ENCODE measurements around the gene KY. TPM values are rescaled to one million over a fixed set of nuclear protein-coding genes. Genes with fewer than 3 reads are reported as not detected.

The KY gene
- total and polyA plus RNA-seq, 4 experiments from 2014 or later, result not detected

DNA sequence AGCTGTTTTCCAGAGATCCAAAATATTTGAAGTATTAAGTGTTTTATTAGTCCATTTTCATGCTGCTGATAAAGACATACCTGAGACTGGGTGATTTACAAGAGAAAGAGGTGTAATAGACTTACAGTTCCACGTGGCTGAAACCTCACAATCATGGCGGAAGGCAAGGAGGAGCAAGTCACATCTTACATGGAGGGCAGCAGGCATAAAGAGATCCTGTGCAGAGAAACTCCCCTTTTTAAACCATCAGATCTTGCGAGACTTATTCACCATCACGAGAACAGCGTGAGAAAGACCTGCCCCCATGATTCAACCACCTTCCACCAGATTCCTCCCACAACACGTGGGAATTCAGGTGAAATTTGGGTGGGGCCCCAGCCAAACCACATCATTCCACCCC is 82.0 kb downstream of the KY start:
- H3K4me3 Mint-ChIP-seq, result no peak overlapping the region
- H3K27ac ChIP-seq (ENCODE audit: low read depth, low read length), result no peak overlapping the region
- CTCF ChIA-PET (ENCODE audit: partially characterized antibody), result no interaction called here
- H3K4me1 ChIP-seq (ENCODE audit: insufficient read depth, low read length), result no peaks in the 10 kb centered on the region
- H3K36me3 Mint-ChIP-seq, result peaks cover 6 to 7% of the 10 kb centered on the region in 2 donors
- no peak for DNase-seq
- no peak overlapping the region for H3K4me3 ChIP-seq (ENCODE audit: low read length in 2 of 2)
- POLR2A ChIA-PET (ENCODE audit: partially characterized antibody), result no interaction called here
- no peaks in the 10 kb centered on the region for H3K27me3 Mint-ChIP-seq
- no peaks in the 10 kb centered on the region for H3K36me3 ChIP-seq (ENCODE audit: insufficient read depth, low read length)
- peaks cover 2 to 52% (median 32%) of the 10 kb centered on the region in 8 donors for H3K9me3 Mint-ChIP-seq
- H3K4me1 Mint-ChIP-seq, result no peaks in the 10 kb centered on the region
- no peak overlapping the region for H3K27ac Mint-ChIP-seq
- H3K27me3 ChIP-seq (ENCODE audit: insufficient read depth, low read length), result no peaks in the 10 kb centered on the region
- no peaks in the 10 kb centered on the region for H3K9me3 ChIP-seq (ENCODE audit: control insufficient read depth in 1 of 2, low read length in 2 of 2)
- intact Hi-C loops (cut with micrococcal nuclease), result no loop called here

DNA sequence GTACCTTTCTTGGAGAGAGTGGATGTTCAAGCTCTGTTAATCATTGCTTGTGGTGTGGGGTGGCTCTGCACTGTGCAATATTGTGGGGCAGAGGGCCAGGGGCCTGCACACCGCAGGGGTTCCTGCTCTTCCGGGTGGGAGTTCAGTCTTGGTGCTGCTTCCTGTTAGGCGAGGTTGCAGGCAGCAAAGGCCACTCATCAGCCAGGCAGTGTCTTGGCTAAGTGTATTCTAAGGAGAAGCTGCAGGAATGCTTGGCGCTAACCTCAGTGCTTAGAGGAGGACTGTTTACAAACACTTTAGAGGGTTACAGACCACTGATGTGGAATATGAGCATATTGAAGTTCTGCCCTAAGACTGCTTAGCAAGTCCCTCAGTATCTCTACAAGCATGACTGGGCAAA is 83.2 kb downstream of the KY start:
- Histone ChIP-seq H3K27me3 (ENCODE audit: insufficient read depth, low read length) (no peaks in the 10 kb centered on the region), H3K36me3 (ENCODE audit: insufficient read depth, low read length) (no peaks in the 10 kb centered on the region), H3K4me3 (ENCODE audit: low read length in 2 of 2) (no peak overlapping the region), H3K9me3 (ENCODE audit: control insufficient read depth in 1 of 2, low read length in 2 of 2) (no peaks in the 10 kb centered on the region), H3K4me1 (ENCODE audit: insufficient read depth, low read length) (no peaks in the 10 kb centered on the region), H3K27ac (ENCODE audit: low read depth, low read length) (no peak overlapping the region)
- Mint-ChIP-seq H3K27ac (no peak overlapping the region), H3K27me3 (no peaks in the 10 kb centered on the region), H3K4me1 (no peaks in the 10 kb centered on the region), H3K9me3 (peaks cover 2 to 41% (median 26%) of the 10 kb centered on the region in 8 donors), H3K36me3 (peaks cover 14 to 16% of the 10 kb centered on the region in 2 donors), H3K4me3 (no peak overlapping the region)
- CTCF ChIA-PET (ENCODE audit: partially characterized antibody), result no interaction called here
- POLR2A ChIA-PET (ENCODE audit: partially characterized antibody), result no interaction called here
- intact Hi-C loops (cut with micrococcal nuclease), result no loop called here
- DNase-seq, result no peak

DNA sequence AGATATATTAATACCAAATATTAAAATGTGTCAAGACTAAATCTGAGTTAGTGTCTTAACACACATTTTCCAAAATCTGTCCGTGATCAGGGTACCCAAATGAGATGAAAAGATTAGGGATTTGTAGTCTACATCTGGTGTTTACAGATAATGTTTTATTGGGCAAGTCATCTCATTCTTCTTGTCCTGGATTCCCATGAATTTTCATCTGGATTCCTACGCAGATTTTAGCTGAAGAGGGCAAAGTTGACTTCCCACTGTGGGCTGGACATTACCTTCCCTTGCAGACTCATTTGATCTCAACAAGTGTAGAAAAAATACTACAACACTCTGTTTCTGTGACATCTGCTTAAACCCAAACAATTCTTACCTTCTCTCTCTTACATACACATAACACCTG is 85.8 kb downstream of the KY start:
- H3K27me3 Mint-ChIP-seq, result no peaks in the 10 kb centered on the region
- DNase-seq, result no peak
- ChIA-PET POLR2A (ENCODE audit: partially characterized antibody) (no interaction called here), CTCF (ENCODE audit: partially characterized antibody) (no interaction called here)
- H3K9me3 ChIP-seq (ENCODE audit: control insufficient read depth in 1 of 2, low read length in 2 of 2), result no peaks in the 10 kb centered on the region
- no peak overlapping the region for H3K27ac ChIP-seq (ENCODE audit: low read depth, low read length)
- H3K36me3 Mint-ChIP-seq, result peaks cover 35 to 42% of the 10 kb centered on the region in 2 donors
- H3K9me3 Mint-ChIP-seq, result peaks cover 0 to 18% (median 11%) of the 10 kb centered on the region in 8 donors
- no peak overlapping the region for H3K4me3 Mint-ChIP-seq
- H3K27me3 ChIP-seq (ENCODE audit: insufficient read depth, low read length), result no peaks in the 10 kb centered on the region
- no peaks in the 10 kb centered on the region for H3K4me1 Mint-ChIP-seq
- no peaks in the 10 kb centered on the region for H3K36me3 ChIP-seq (ENCODE audit: insufficient read depth, low read length)
- no peaks in the 10 kb centered on the region for H3K4me1 ChIP-seq (ENCODE audit: insufficient read depth, low read length)
- H3K27ac Mint-ChIP-seq, result no peak overlapping the region
- H3K4me3 ChIP-seq (ENCODE audit: low read length in 2 of 2), result no peak overlapping the region
- intact Hi-C loops (cut with micrococcal nuclease), result no loop called here

DNA sequence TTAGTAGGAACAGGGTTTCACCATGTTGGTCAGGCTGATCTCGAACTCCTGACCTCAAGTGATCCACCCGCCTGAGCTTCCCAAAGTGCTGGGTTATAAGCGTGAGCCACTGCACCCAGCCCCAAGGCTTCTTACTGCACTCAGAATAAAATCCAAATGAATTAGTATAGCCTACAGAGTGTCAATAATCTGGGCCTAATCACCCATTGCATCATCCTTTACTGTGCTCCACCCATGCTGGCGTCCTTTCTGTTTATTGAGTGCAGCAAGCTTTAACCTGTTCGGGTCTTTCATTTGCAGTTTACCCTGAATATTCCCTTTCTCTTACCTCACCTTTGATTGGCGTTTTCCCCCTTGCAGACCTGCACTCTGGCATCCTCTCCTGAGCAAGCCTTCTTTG is 87.2 kb downstream of the KY start:
- Histone ChIP-seq H3K27me3 (ENCODE audit: insufficient read depth, low read length) (no peaks in the 10 kb centered on the region), H3K9me3 (ENCODE audit: control insufficient read depth in 1 of 2, low read length in 2 of 2) (no peaks in the 10 kb centered on the region), H3K4me3 (ENCODE audit: low read length in 2 of 2) (no peak overlapping the region), H3K36me3 (ENCODE audit: insufficient read depth, low read length) (no peaks in the 10 kb centered on the region), H3K27ac (ENCODE audit: low read depth, low read length) (no peak overlapping the region), H3K4me1 (ENCODE audit: insufficient read depth, low read length) (no peaks in the 10 kb centered on the region)
- ChIA-PET POLR2A (ENCODE audit: partially characterized antibody) (no interaction called here), CTCF (ENCODE audit: partially characterized antibody) (no interaction called here)
- DNase-seq, result no peak
- Mint-ChIP-seq H3K27ac (no peak overlapping the region), H3K36me3 (peaks cover 40 to 52% of the 10 kb centered on the region in 2 donors), H3K4me1 (no peaks in the 10 kb centered on the region), H3K4me3 (no peak overlapping the region), H3K27me3 (no peaks in the 10 kb centered on the region), H3K9me3 (peaks cover 0 to 5% (median 3%) of the 10 kb centered on the region in 8 donors)
- intact Hi-C loops (cut with micrococcal nuclease), result no loop called here

DNA sequence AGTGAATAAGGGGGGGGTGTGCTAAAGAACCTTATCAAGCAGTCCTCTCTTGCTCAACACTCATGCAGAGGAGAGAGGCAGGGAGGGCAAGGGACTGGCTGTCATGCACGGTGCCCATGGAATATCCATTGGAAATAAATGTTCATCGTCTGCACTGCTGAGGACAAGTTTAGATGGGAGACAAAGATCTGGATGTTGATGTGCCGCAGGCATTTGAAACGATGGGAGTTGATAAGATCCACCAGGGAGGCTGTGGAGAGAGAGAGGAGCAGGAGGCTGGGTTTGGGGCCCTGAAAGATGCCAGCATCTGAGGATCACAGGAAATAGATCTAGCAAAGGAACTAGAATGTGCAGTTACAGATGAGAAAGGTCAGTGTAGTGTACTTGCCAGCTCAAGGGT is 88.8 kb downstream of the KY start:
- Histone ChIP-seq H3K4me1 (ENCODE audit: insufficient read depth, low read length) (no peaks in the 10 kb centered on the region), H3K27ac (ENCODE audit: low read depth, low read length) (no peak overlapping the region), H3K27me3 (ENCODE audit: insufficient read depth, low read length) (no peaks in the 10 kb centered on the region), H3K4me3 (ENCODE audit: low read length in 2 of 2) (no peak overlapping the region), H3K9me3 (ENCODE audit: control insufficient read depth in 1 of 2, low read length in 2 of 2) (no peaks in the 10 kb centered on the region), H3K36me3 (ENCODE audit: insufficient read depth, low read length) (no peaks in the 10 kb centered on the region)
- Mint-ChIP-seq H3K4me3 (no peak overlapping the region), H3K27me3 (no peaks in the 10 kb centered on the region), H3K36me3 (peaks cover 45 to 58% of the 10 kb centered on the region in 2 donors), H3K9me3 (peaks cover 0 to 2% (median 0%) of the 10 kb centered on the region in 8 donors), H3K4me1 (no peaks in the 10 kb centered on the region), H3K27ac (peak overlapping the region in 1 of 7 donors; percentile 43)
- ChIA-PET CTCF (ENCODE audit: partially characterized antibody) (no interaction called here), POLR2A (ENCODE audit: partially characterized antibody) (no interaction called here)
- intact Hi-C loops (cut with micrococcal nuclease), result no loop called here
- DNase-seq, result no peak

DNA sequence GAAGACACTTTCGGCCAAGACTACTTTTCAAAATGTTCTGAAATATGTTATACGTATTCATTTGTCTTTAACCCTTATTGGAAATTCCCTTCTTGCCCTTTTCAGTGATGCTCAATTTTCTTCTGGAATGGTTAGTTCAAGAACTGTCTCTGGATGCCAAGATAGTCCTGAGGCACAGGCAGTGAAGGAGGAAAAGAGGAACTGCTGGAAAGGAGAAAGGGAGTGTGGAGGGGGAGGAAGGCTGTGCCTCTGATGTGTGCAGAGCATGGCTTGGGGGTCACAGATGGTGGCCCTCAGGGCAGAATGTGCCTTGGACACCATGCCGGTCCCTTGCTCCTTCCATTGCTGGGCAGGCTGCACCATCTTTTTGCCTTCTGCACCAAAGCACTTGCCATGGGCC is 91.2 kb downstream of the KY start:
- Histone ChIP-seq H3K4me3 (ENCODE audit: low read length in 2 of 2) (no peak overlapping the region), H3K4me1 (ENCODE audit: insufficient read depth, low read length) (no peaks in the 10 kb centered on the region), H3K36me3 (ENCODE audit: insufficient read depth, low read length) (no peaks in the 10 kb centered on the region), H3K27ac (ENCODE audit: low read depth, low read length) (no peak overlapping the region), H3K27me3 (ENCODE audit: insufficient read depth, low read length) (no peaks in the 10 kb centered on the region), H3K9me3 (ENCODE audit: control insufficient read depth in 1 of 2, low read length in 2 of 2) (no peaks in the 10 kb centered on the region)
- CTCF ChIA-PET (ENCODE audit: partially characterized antibody), result no interaction called here
- DNase-seq, result no peak
- intact Hi-C loops (cut with micrococcal nuclease), result no loop called here
- Mint-ChIP-seq H3K27ac (no peak overlapping the region), H3K27me3 (no peaks in the 10 kb centered on the region), H3K9me3 (no peaks in the 10 kb centered on the region), H3K4me1 (no peaks in the 10 kb centered on the region), H3K36me3 (peaks cover 49 to 58% of the 10 kb centered on the region in 2 donors), H3K4me3 (no peak overlapping the region)
- POLR2A ChIA-PET (ENCODE audit: partially characterized antibody), result no interaction called here

Other genes starting within 250 kb of the KY start
- gene ANAPC13, start 165.0 kb downstream of the KY start, total RNA-seq, result 10 to 100 TPM; 40.9 to 41.1 TPM
- 100 to 1,000 TPM in 1 of 2 donors, 10 to 100 TPM in 1; 87.6 to 146 TPM for gene ANAPC13, start 165.0 kb downstream of the KY start, polyA plus RNA-seq
- 10 to 100 TPM; 31.6 to 40.1 TPM for gene CEP63, start 165.0 kb downstream of the KY start, total RNA-seq
- gene CEP63, start 165.0 kb downstream of the KY start, polyA plus RNA-seq, result 10 to 100 TPM; 12.8 to 19.6 TPM
- under 1 TPM in 1 of 2 experiments, not detected in 1; 0.69 TPM for gene EPHB1, start 144.2 kb upstream of the KY start, total RNA-seq
- gene EPHB1, start 144.2 kb upstream of the KY start, polyA plus RNA-seq, result under 1 TPM; 0.30 to 0.43 TPM

All from CD4-positive, alpha-beta memory T cell (primary cell).